ENCODE data around the gene HRAS.

DNA sequence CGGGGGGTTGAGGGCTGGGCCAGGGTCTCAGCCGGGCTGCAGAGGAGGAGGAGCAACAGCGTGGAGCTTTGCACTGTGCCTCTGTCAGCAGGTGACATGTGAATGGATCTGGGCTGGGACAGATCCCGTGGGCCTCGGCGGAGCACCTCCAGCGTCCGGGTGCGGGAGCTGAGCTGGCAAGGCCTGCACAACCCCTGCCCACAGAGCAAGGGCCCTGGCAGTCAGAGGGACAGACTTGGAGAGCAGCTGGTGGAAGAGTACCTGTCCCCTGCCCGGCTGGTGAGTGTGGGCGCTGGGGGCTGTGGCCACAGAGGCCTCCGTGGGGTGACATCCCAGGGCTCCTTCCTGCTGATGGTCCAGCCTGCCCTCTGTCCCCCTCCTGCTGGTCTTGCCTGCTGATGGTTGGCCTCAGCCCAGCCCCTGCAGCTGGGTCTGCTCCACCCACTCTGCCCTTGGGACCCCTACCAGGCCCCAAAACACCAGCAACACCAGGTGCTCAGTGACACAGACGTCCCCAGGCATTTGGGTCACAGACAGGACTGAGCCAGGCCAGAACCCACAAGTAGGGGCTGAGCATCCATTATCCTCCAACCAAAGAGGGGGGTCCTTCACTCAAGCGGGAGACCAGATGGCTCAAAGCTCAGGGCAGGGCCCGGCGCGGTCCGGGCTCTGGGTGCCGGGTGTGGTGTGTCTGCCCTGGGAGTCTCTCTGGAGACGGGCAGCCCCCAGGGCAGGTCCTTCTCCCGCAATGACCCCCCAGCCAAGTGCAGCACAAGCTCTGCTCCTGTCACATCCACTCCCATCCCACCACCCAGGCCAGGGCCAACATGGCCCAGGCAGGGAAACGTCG lies 5.4 kb upstream of the HRAS start:
- TF ChIP-seq, protein P1, sequence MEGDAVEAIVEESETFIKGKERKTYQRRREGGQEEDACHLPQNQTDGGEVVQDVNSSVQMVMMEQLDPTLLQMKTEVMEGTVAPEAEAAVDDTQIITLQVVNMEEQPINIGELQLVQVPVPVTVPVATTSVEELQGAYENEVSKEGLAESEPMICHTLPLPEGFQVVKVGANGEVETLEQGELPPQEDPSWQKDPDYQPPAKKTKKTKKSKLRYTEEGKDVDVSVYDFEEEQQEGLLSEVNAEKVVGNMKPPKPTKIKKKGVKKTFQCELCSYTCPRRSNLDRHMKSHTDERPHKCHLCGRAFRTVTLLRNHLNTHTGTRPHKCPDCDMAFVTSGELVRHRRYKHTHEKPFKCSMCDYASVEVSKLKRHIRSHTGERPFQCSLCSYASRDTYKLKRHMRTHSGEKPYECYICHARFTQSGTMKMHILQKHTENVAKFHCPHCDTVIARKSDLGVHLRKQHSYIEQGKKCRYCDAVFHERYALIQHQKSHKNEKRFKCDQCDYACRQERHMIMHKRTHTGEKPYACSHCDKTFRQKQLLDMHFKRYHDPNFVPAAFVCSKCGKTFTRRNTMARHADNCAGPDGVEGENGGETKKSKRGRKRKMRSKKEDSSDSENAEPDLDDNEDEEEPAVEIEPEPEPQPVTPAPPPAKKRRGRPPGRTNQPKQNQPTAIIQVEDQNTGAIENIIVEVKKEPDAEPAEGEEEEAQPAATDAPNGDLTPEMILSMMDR (IDR thresholded peaks at IDR 0.05; ENCODE audit: extremely low read depth in 1 of 2, insufficient read depth in 1 of 2, low read depth in 1 of 2, low read length in 2 of 2) = no peak
- TF ChIP-seq, protein P2, sequence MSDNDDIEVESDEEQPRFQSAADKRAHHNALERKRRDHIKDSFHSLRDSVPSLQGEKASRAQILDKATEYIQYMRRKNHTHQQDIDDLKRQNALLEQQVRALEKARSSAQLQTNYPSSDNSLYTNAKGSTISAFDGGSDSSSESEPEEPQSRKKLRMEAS (IDR thresholded peaks at IDR 0.05; ENCODE audit: insufficient read depth, insufficient read length) = no peak

Measured in endothelial cell of umbilical vein (primary cell).